ENCODE data around the gene UBE2J2. TPM values are rescaled to one million over a fixed set of nuclear protein-coding genes. Genes with fewer than 3 reads are reported as not detected.
A peak's percentile ranks its signal among the peaks of the same experiment; 100 is the strongest.

Gene UBE2J2
- total and polyA plus RNA-seq, 2 of the 13 experiments (the other 11 are each of a cell fraction or from before 2014, with no cell fraction given): 25.4 to 29.4 TPM

DNA sequence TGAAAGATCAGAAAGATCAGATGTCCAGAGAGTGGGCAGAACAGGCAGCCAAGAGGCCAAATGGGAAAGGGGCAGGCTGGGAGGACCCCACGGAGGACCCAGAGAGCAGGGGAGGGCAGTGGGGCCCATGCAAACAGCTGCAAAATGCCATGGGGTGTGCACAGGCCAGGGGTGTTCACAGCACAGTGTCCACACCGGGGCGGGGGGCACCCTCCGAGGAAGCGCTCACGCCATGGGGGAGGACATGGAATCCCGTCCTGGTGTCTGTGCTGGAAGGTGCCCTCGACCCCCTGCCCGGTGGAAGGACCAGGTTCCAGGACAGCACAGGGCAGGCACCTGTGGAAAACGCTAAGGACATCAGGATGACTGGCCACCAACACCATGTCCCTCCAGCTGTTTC is 49.3 kb upstream of the UBE2J2 start:
- FAIRE-seq (no peak), ATAC-seq (no peak), DNase-seq (ENCODE audit: low spot score) (no peak)
- no peak for TF ChIP-seq KAT2B (IDR thresholded peaks at IDR 0.05; ENCODE audit: borderline replicate concordance, low read depth, low read length)
- peak; percentile 42 for TF ChIP-seq AGO2 (optimal IDR thresholded peaks at IDR 0.05; ENCODE audit: low read depth, low read length)
- 71% methylated on average over 3 of the region's 10 CpGs for WGBS (ENCODE audit: low lambda C conversion rate)
- peaks cover 52% of the 10 kb centered on the region for H3K79me2 ChIP-seq (ENCODE audit: insufficient read depth, low read length)
- CTCF ChIA-PET (ENCODE audit: low intra/inter-chr PET ratio, low total read pairs): no interaction called here
- intact Hi-C loops (cut with micrococcal nuclease; ENCODE audit: unreplicated experiment) (no loop called here), in situ Hi-C loops (cut with HindIII; ENCODE audit: extremely low pct_ligation_motif_present, low pct_unique_long_range_greater_than_20kb) (no loop called here)
- H3K9me3 ChIP-seq (ENCODE audit: low read length): no peaks in the 10 kb centered on the region
- peak overlapping the region; percentile 70 for H3K4me2 ChIP-seq (ENCODE audit: low read depth, low read length)
- peak overlapping the region in 2 of 3 experiments; percentile 54 to 99; a peak in 4 of 6 replicates for H3K4me3 ChIP-seq (replicated peaks in 1 of 3; ENCODE audit: insufficient read depth in 1 of 3, low read depth in 2 of 3, low read length in 3 of 3)
- H4K20me1 ChIP-seq (ENCODE audit: insufficient read depth, low read length): peaks cover 10% of the 10 kb centered on the region; the same call in 1 of the 2 replicates
- peaks cover 23% of the 10 kb centered on the region for H3K4me1 ChIP-seq (ENCODE audit: insufficient read depth, low read length)
- peak overlapping the region; percentile 54; the same call in 1 of the 2 replicates for H3K9ac ChIP-seq (ENCODE audit: insufficient read depth, low read depth, low read length)
- H3K27me3 ChIP-seq (ENCODE audit: control insufficient read depth in 1 of 2, insufficient read depth in 2 of 2, low read length in 2 of 2): no peaks in the 10 kb centered on the region
- POLR2A ChIA-PET: no interaction called here
- peaks cover 7 to 23% of the 10 kb centered on the region in 2 experiments; a peak in 4 of 5 replicates for H3K36me3 ChIP-seq (replicated peaks in 1 of 2; ENCODE audit: control insufficient read depth in 1 of 2, insufficient read depth in 2 of 2, low read length in 2 of 2)
- BruUV-seq (replicated peaks): no TSS peak
- no peak overlapping the region for H2AFZ ChIP-seq (ENCODE audit: low read length)
- H3K27ac ChIP-seq (ENCODE audit: extremely low read length, insufficient read depth, low read length): no peak overlapping the region

DNA sequence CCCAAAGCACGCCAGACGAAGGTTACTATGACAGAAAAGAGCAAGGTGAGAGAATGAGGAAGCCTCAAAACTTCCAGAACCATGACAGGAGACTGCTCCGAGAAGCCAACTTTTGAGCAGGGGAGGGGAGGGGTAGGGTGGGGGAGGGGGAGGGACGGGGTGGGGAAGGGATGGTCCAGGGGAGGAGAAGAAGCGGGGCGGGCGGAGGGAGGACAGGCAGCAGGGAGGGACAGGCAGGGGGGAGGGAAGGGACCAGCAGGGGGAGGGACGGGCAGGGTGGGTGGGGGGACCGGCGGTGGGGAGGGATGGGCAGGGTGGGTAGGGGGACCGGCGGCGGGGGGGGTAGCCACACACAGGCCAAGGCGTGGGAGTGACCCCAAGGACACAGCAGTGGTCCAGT is 48.8 kb upstream of the UBE2J2 start:
- no peak overlapping the region for H3K9ac ChIP-seq (ENCODE audit: insufficient read depth, low read depth, low read length)
- TF ChIP-seq NBN (conservative IDR thresholded peaks at IDR 0.05): no peak
- no peak for TF ChIP-seq SIX1 (CRISPR knock-in tag; IDR thresholded peaks at IDR 0.05; ENCODE audit: borderline replicate concordance)
- TF ChIP-seq ZNF570 (CRISPR knock-in tag; IDR thresholded peaks at IDR 0.05; ENCODE audit: borderline replicate concordance): no peak
- no peak for TF ChIP-seq MTF1 (CRISPR knock-in tag; IDR thresholded peaks at IDR 0.05)
- TF ChIP-seq ZFP36 (IDR thresholded peaks at IDR 0.05; ENCODE audit: borderline replicate concordance, low read depth, low read length, partially characterized antibody): no peak
- TF ChIP-seq ZSCAN20 (CRISPR knock-in tag; IDR thresholded peaks at IDR 0.05; ENCODE audit: borderline replicate concordance): no peak
- no peak for TF ChIP-seq ZNF121 (CRISPR knock-in tag; IDR thresholded peaks at IDR 0.05)
- no peak for TF ChIP-seq JDP2 (CRISPR knock-in tag; IDR thresholded peaks at IDR 0.05; ENCODE audit: borderline replicate concordance)
- TF ChIP-seq, protein P1, sequence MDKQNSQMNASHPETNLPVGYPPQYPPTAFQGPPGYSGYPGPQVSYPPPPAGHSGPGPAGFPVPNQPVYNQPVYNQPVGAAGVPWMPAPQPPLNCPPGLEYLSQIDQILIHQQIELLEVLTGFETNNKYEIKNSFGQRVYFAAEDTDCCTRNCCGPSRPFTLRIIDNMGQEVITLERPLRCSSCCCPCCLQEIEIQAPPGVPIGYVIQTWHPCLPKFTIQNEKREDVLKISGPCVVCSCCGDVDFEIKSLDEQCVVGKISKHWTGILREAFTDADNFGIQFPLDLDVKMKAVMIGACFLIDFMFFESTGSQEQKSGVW (CRISPR knock-in tag; IDR thresholded peaks at IDR 0.05; ENCODE audit: borderline replicate concordance): no peak
- no peak for TF ChIP-seq ZFAT (CRISPR knock-in tag; conservative IDR thresholded peaks at IDR 0.05)
- no peak for TF ChIP-seq ZNF382 (CRISPR knock-in tag; IDR thresholded peaks at IDR 0.05; ENCODE audit: borderline replicate concordance)
- in situ Hi-C loops (cut with HindIII; ENCODE audit: extremely low pct_ligation_motif_present, low pct_unique_long_range_greater_than_20kb): no loop called here

More for the DNA sequence above, 48.8 kb upstream of the UBE2J2 start:
- H3K27ac ChIP-seq (ENCODE audit: extremely low read length, insufficient read depth, low read length): no peak overlapping the region
- peaks cover 7 to 27% of the 10 kb centered on the region in 2 experiments; a peak in 4 of 5 replicates for H3K36me3 ChIP-seq (replicated peaks in 1 of 2; ENCODE audit: control insufficient read depth in 1 of 2, insufficient read depth in 2 of 2, low read length in 2 of 2)
- peak overlapping the region; percentile 70; the same call in 1 of the 2 replicates for H3K4me2 ChIP-seq (ENCODE audit: low read depth, low read length)
- 96% methylated on average over 13 of the region's 14 CpGs for WGBS (ENCODE audit: low lambda C conversion rate)
- no peaks in the 10 kb centered on the region for H3K27me3 ChIP-seq (ENCODE audit: control insufficient read depth in 1 of 2, insufficient read depth in 2 of 2, low read length in 2 of 2)
- no TSS peak for BruUV-seq (replicated peaks)
- POLR2A ChIA-PET: no interaction called here
- CTCF ChIA-PET (ENCODE audit: low intra/inter-chr PET ratio, low total read pairs): no interaction called here
- H3K4me1 ChIP-seq (ENCODE audit: insufficient read depth, low read length): peaks cover 23% of the 10 kb centered on the region
- H4K20me1 ChIP-seq (ENCODE audit: insufficient read depth, low read length): peaks cover 10% of the 10 kb centered on the region; the same call in 1 of the 2 replicates
- intact Hi-C loops (cut with micrococcal nuclease; ENCODE audit: unreplicated experiment): no loop called here
- no peak for DNase-seq (ENCODE audit: low spot score)
- peak overlapping the region in 1 of 3 experiments; percentile 54; a peak in 1 of 6 replicates for H3K4me3 ChIP-seq (replicated peaks in 1 of 3; ENCODE audit: insufficient read depth in 1 of 3, low read depth in 2 of 3, low read length in 3 of 3)
- H3K79me2 ChIP-seq (ENCODE audit: insufficient read depth, low read length): peaks cover 53% of the 10 kb centered on the region
- H2AFZ ChIP-seq (ENCODE audit: low read length): no peak overlapping the region
- no peak for ATAC-seq
- H3K9me3 ChIP-seq (ENCODE audit: low read length): no peaks in the 10 kb centered on the region
- FAIRE-seq: no peak

All from HepG2 (cell line).